Kidney (tissue), 14 donors: ENCODE data around the gene MYADM. TPM values are rescaled to one million over a fixed set of nuclear protein-coding genes. Genes with fewer than 3 reads are reported as not detected.

Source experiments
- DNase-seq, 5 donors: peaks; one replicate each; pipeline ENCODE4 v3.0.0-alpha.2; 2013 to 2020
- FAIRE-seq: peaks from 2 replicates; lab custom pipeline; 2012; peaks lifted over from hg19 to GRCh38; lab: Jason Lieb, UNC
- H3K27ac ChIP-seq, 2 donors: one replicate each; pipeline ENCODE4 v1.7.0; 2013; ENCODE audit warnings: low read depth in 2 of 2, low read length in 2 of 2, inconsistent platforms in 1 of 2
- H3K27me3 ChIP-seq: one replicate; pipeline ENCODE4 v1.7.1; 2013; ENCODE audit warnings: low read length, inconsistent platforms; ENCODE audit not compliant: control insufficient read depth, insufficient read depth
- H3K36me3 ChIP-seq, 3 donors: one replicate each; pipeline versions ENCODE4 v1.7.0 to v1.7.1; 2013; ENCODE audit warnings: low read length in 3 of 3, control low read depth in 1 of 3, inconsistent platforms in 1 of 3; ENCODE audit not compliant: insufficient read depth in 3 of 3, control insufficient read depth in 2 of 3
- H3K4me1 ChIP-seq, 3 donors: one replicate each; pipeline versions ENCODE4 v1.7.0 to v1.7.1; 2013; ENCODE audit warnings: low read length in 3 of 3, inconsistent platforms in 1 of 3, low read depth in 1 of 3; ENCODE audit not compliant: control insufficient read depth in 2 of 3, insufficient read depth in 2 of 3
- H3K4me3 ChIP-seq, 3 donors: one replicate each; pipeline versions ENCODE4 v1.7.0 to v1.8.1; 2013; ENCODE audit warnings: low read length in 3 of 3, control low read depth in 1 of 3, inconsistent platforms in 1 of 3
- H3K9ac ChIP-seq, 3 donors: one replicate each; pipeline versions ENCODE4 v1.7.0 to v1.7.1; 2013; ENCODE audit warnings: low read length in 3 of 3, control low read depth in 1 of 3, inconsistent platforms in 1 of 3
- H3K9me3 ChIP-seq, 3 donors: one replicate each; pipeline versions ENCODE4 v1.7.0 to v1.7.1; 2013; ENCODE audit warnings: low read length in 3 of 3, control low read depth in 1 of 3, inconsistent platforms in 1 of 3; ENCODE audit not compliant: control insufficient read depth in 2 of 3, insufficient read depth in 1 of 3
- CTCF ChIP-seq: IDR thresholded peaks from 3 replicates; pipeline ENCODE4 v1.5.1; 2012; ENCODE audit warnings: mild to moderate bottlenecking, moderate library complexity, borderline replicate concordance; ENCODE audit not compliant: insufficient read depth; ENCODE audit errors: extremely low read depth
- intact Hi-C: fragments of 100-400 bp; cut with DNase I; formaldehyde crosslinking; loops from one replicate; pipeline ENCODE4 v1.11.1; 2022
- polyA plus RNA-seq: library from polyadenylated mRNA; stranded (reverse); fragments of 350-450 nt; fragmentation: Illumina TruSeq; extraction: RNeasy Lipid Tissue Mini Kit (QIAGEN cat#74804); gene quantifications from one replicate; pipeline ENCODE4 v1.2.3, GENCODE V29; 2014; ENCODE audit warnings: low read depth, low replicate concordance; ENCODE audit not compliant: insufficient read depth
- total RNA-seq: library from RNA; stranded (reverse); fragmentation: NEBNext Ultra II Directional; extraction: Animal tissue kit (Norgen Biotek cat#: 25700); gene quantifications from one replicate; pipeline ENCODE4 v1.2.1, GENCODE V29; 2021
- donor health status: control.
- donor health status: control.
- donor health status: control.
- donor health status: control.
- donor health status: control.
- donor health status: DM: yes; HTN: yes; CAD: no.
- donor health status: Normal renal cell carcinoma (clear cell type).

Gene MYADM
- total and polyA plus RNA-seq, 2 donors from 2014 or later, result 13.1 to 90.3 TPM

GRCh38 chr19:53870485-53870844 is 2.8 kb downstream of the MYADM start:
- Histone ChIP-seq H3K36me3 (peaks cover 0 to 3% (median 0%) of the 10 kb centered on the region in 3 donors), H3K27ac (no peak overlapping the region), H3K4me1 (peaks cover 0 to 4% (median 0%) of the 10 kb centered on the region in 3 donors), H3K9me3 (no peaks in the 10 kb centered on the region), H3K27me3 (no peaks in the 10 kb centered on the region), H3K9ac (no peak overlapping the region), H3K4me3 (no peak overlapping the region)
- DNase-seq (no peak), FAIRE-seq (no peak)
- intact Hi-C loops, result no loop called here
- TF ChIP-seq CTCF, result no peak

GRCh38 chr19:53871454-53871853 is 3.8 kb downstream of the MYADM start:
- DNase-seq, result no peak
- Histone ChIP-seq H3K9me3 (no peaks in the 10 kb centered on the region), H3K9ac (no peak overlapping the region), H3K4me1 (peaks cover 0 to 2% (median 0%) of the 10 kb centered on the region in 3 donors), H3K36me3 (peaks cover 0 to 3% (median 0%) of the 10 kb centered on the region in 3 donors), H3K4me3 (no peak overlapping the region), H3K27ac (no peak overlapping the region), H3K27me3 (no peaks in the 10 kb centered on the region)
- FAIRE-seq, result no peak
- no peak for TF ChIP-seq CTCF
- intact Hi-C loops, result no loop called here

- H3K27me3 ChIP-seq, result no peaks in the 10 kb centered on the region
- no peak overlapping the region for H3K9ac ChIP-seq
- H3K4me1 ChIP-seq, result no peaks in the 10 kb centered on the region
- no peak overlapping the region for H3K27ac ChIP-seq
- FAIRE-seq (no peak), DNase-seq (no peak)
- no peak overlapping the region for H3K4me3 ChIP-seq
- no peak for TF ChIP-seq CTCF
- intact Hi-C loops, result no loop called here
- H3K36me3 ChIP-seq, result peaks cover 0 to 3% (median 0%) of the 10 kb centered on the region in 3 donors
- H3K9me3 ChIP-seq, result peaks cover 0 to 2% (median 0%) of the 10 kb centered on the region in 3 donors
These were observed 5.1 kb downstream of the MYADM start for GRCh38 chr19:53872762-53873161.
